Esophagus squamous epithelium (tissue), 4 donors: ENCODE data around the gene VAV2.

Experiments
- CTCF ChIP-seq, 6 experiments: fragments of 450-650 bp in 4 of 6; fragments of 200-600 bp in 2 of 6; sonication (generic) in 2 of 6; IDR thresholded peaks; one replicate each; pipeline ENCODE4 v1.5.1; 2016 to 2019; ENCODE audit warnings: antibody characterized with exemption in 6 of 6, mild to moderate bottlenecking in 4 of 6, moderate library complexity in 4 of 6
- POLR2A ChIP-seq, 4 donors: fragments of 450-650 bp; IDR thresholded peaks; one replicate each; pipeline ENCODE4 v1.6.1; 2017; ENCODE audit warnings: antibody characterized with exemption in 4 of 4, mild to moderate bottlenecking in 4 of 4, moderate library complexity in 3 of 4

DNA sequence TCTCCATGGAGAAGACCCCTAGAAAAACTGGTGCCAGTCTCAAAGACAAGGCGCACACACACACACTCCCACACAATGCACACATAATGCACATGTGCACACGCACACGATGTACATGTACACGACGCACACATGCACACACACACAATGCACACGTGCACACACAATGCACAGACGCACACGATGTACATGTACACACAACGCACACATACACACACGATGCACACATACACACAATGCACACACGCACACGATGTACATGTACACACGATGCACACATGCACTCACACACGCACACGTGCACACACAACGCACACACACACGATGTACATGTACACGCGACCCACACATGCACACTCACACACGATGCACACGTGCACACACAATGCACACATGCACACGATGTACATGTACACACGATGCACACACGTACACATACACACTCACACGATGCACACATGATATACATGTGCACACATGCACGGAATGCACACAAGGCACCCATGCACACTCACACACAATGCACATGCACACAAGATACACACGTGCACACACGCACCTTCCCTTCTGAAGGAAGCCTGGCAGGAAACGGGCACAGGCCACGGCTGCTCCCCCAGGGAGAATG, 76.5 kb downstream of the VAV2 start:
- no peak for TF ChIP-seq CTCF (IDR thresholded peaks at IDR 0.05)
- TF ChIP-seq POLR2A (IDR thresholded peaks at IDR 0.05): no peak
